HepG2 (cell line): ENCODE data around the gene NBPF15. TPM values are rescaled to one million over a fixed set of nuclear protein-coding genes. Genes with fewer than 3 reads are reported as not detected.

Experiments
- DR1 ChIP-seq: sonication (generic); formaldehyde crosslinking; IDR thresholded peaks from 2 replicates; pipeline ENCODE4 v1.8.0; 2021; ENCODE audit warnings: mild to moderate bottlenecking, missing genetic modification reagents, inconsistent platforms
- HMGXB4 ChIP-seq, 2 experiments: sonication (generic) in 1 of 2; formaldehyde crosslinking in 1 of 2; IDR thresholded peaks; 2 replicates each; pipeline versions ENCODE4 v1.4.0 to v1.6.1; 2018 to 2020; ENCODE audit warnings: missing genetic modification reagents in 2 of 2, borderline replicate concordance in 1 of 2, low read depth in 1 of 2, mild to moderate bottlenecking in 1 of 2, missing biosample characterization in 1 of 2
- IRF9 ChIP-seq: sonication (generic); formaldehyde crosslinking; IDR thresholded peaks from 2 replicates; pipeline ENCODE4 v1.8.0; 2022; ENCODE audit warnings: missing genetic modification reagents, mild to moderate bottlenecking, borderline replicate concordance
- MED8 ChIP-seq: sonication (generic); formaldehyde crosslinking; IDR thresholded peaks from 2 replicates; pipeline ENCODE4 v1.8.1; 2023; ENCODE audit warnings: mild to moderate bottlenecking, missing genetic modification reagents; ENCODE audit not compliant: insufficient replicate concordance
- NFIC ChIP-seq: IDR thresholded peaks from 2 replicates; pipeline ENCODE4 v1.6.1; 2012; ENCODE audit warnings: mild to moderate bottlenecking, low read length, inconsistent platforms
- NKX3-1 ChIP-seq: sonication (generic); formaldehyde crosslinking; IDR thresholded peaks from 2 replicates; pipeline ENCODE4 v1.5.0; 2020; ENCODE audit warnings: missing genetic modification reagents
- NR2F2 ChIP-seq: IDR thresholded peaks from 2 replicates; pipeline ENCODE4 v1.6.1; 2012; ENCODE audit warnings: low read depth, inconsistent platforms, borderline replicate concordance
- PBX3 ChIP-seq: sonication (generic); formaldehyde crosslinking; IDR thresholded peaks from 2 replicates; pipeline ENCODE4 v1.8.1; 2023; ENCODE audit warnings: missing genetic modification reagents, inconsistent platforms, borderline replicate concordance
- PHF8 ChIP-seq: sonication (generic); formaldehyde crosslinking; IDR thresholded peaks from 2 replicates; pipeline ENCODE4 v1.5.0; 2020; ENCODE audit warnings: missing genetic modification reagents
- RXRA ChIP-seq: sonication (generic); formaldehyde crosslinking; IDR thresholded peaks from 2 replicates; pipeline ENCODE4 v1.5.1; 2020; ENCODE audit warnings: missing genetic modification reagents
- ZFP37 ChIP-seq: sonication (generic); formaldehyde crosslinking; IDR thresholded peaks from 2 replicates; pipeline ENCODE4 v1.4.0; 2020; ENCODE audit warnings: missing genetic modification reagents, borderline replicate concordance
- ZFP90 ChIP-seq: sonication (generic); formaldehyde crosslinking; IDR thresholded peaks from 2 replicates; pipeline ENCODE4 v1.8.0; 2022; ENCODE audit warnings: missing genetic modification reagents, mild to moderate bottlenecking, inconsistent platforms, borderline replicate concordance
- ZKSCAN1 ChIP-seq: fragments of 150-350 bp; IDR thresholded peaks from 2 replicates; pipeline ENCODE4 v1.6.1; 2014; ENCODE audit warnings: low read length
- ZNF138 ChIP-seq: sonication (generic); formaldehyde crosslinking; IDR thresholded peaks from 2 replicates; pipeline ENCODE4 v1.5.0; 2020; ENCODE audit warnings: mild to moderate bottlenecking, low read depth, missing genetic modification reagents
- ZNF160 ChIP-seq: sonication (generic); formaldehyde crosslinking; IDR thresholded peaks from 2 replicates; pipeline ENCODE4 v1.8.0; 2022; ENCODE audit warnings: mild to moderate bottlenecking, inconsistent platforms, missing genetic modification reagents
- ZNF737 ChIP-seq: sonication (generic); formaldehyde crosslinking; IDR thresholded peaks from 2 replicates; pipeline ENCODE4 v1.5.0; 2020; ENCODE audit warnings: missing genetic modification reagents, mild to moderate bottlenecking, borderline replicate concordance
- ZSCAN20 ChIP-seq: sonication (generic); formaldehyde crosslinking; IDR thresholded peaks from 2 replicates; pipeline ENCODE4 v1.4.0; 2020; ENCODE audit warnings: missing genetic modification reagents, mild to moderate bottlenecking, borderline replicate concordance
- polyA plus RNA-seq, 8 experiments: library from polyadenylated mRNA; depleted of rRNA in 3 of 8; stranded (reverse) in 7 of 8; unstranded in 1 of 8; fragments of >200 nt; fragmentation: Illumina TruSeq in 4 of 8; extraction: Trizol in 4 of 8; gene quantifications; 2 replicates each; pipeline versions ENCODE4 v1.2.1 to v1.2.3, GENCODE V29; 2011 to 2016; ENCODE audit warnings: low read depth in 4 of 8, missing spikeins in 1 of 8, mixed read lengths in 1 of 8; ENCODE audit not compliant: insufficient read depth in 1 of 8
- total RNA-seq, 5 experiments: library from RNA; depleted of rRNA; stranded (reverse); fragments of >200 nt; fragmentation: Illumina TruSeq; extraction: Trizol; gene quantifications; 2 replicates each; pipeline ENCODE4 v1.2.3, GENCODE V29; 2016; ENCODE audit warnings: low read depth in 1 of 5

NBPF15 gene
- total and polyA plus RNA-seq, 2 of the 13 experiments (the other 11 are each of a cell fraction or from before 2014, with no cell fraction given), result 15.5 to 21.2 TPM

- TF ChIP-seq HMGXB4 (CRISPR knock-in tag; IDR thresholded peaks at IDR 0.05; ENCODE audit: borderline replicate concordance in 1 of 2, low read depth in 1 of 2) (peak in 1 of 2 experiments; percentile 77; a peak in 1 of 4 replicates), PBX3 (CRISPR knock-in tag) (0 out of 2 replicates have a peak, but pooled peaks have one; percentile 43), ZNF138 (CRISPR knock-in tag) (0 out of 2 replicates have a peak, but pooled peaks have one; percentile 55), ZFP37 (CRISPR knock-in tag) (peak; percentile 77; the same call in 1 of the 2 replicates), NKX3-1 (CRISPR knock-in tag) (peak; percentile 92), DR1 (CRISPR knock-in tag) (peak; percentile 34; the same call in 1 of the 2 replicates), MED8 (peak; percentile 84), ZSCAN20 (CRISPR knock-in tag) (0 out of 2 replicates have a peak, but pooled peaks have one; percentile 66), NFIC (peak; percentile 59; the same call in 1 of the 2 replicates), ZNF737 (CRISPR knock-in tag) (0 out of 2 replicates have a peak, but pooled peaks have one; percentile 51), RXRA (peak; percentile 25; the same call in 1 of the 2 replicates), IRF9 (0 out of 2 replicates have a peak, but pooled peaks have one; percentile 28), ZKSCAN1 (peak; percentile 39; the same call in 1 of the 2 replicates), ZFP90 (CRISPR knock-in tag) (peak; percentile 73; the same call in 1 of the 2 replicates), ZNF160 (peak; percentile 69; the same call in 1 of the 2 replicates), PHF8 (CRISPR knock-in tag) (peak; percentile 47; the same call in 1 of the 2 replicates), NR2F2 (0 out of 2 replicates have a peak, but pooled peaks have one; percentile 31)
These were observed 48.7 kb downstream of the NBPF15 start (continued) for GRCh38 chr1:144412491-144413403.
